Measurements from ENCODE around the gene DGCR6.
A peak's percentile ranks its signal among the peaks of the same experiment; 100 is the strongest.
"Not testable (repeated sequence)": the region's sequence is repeated elsewhere in the genome, so short reads cannot be mapped to it uniquely, and the experiment has no call there.

Gene DGCR6

DNA sequence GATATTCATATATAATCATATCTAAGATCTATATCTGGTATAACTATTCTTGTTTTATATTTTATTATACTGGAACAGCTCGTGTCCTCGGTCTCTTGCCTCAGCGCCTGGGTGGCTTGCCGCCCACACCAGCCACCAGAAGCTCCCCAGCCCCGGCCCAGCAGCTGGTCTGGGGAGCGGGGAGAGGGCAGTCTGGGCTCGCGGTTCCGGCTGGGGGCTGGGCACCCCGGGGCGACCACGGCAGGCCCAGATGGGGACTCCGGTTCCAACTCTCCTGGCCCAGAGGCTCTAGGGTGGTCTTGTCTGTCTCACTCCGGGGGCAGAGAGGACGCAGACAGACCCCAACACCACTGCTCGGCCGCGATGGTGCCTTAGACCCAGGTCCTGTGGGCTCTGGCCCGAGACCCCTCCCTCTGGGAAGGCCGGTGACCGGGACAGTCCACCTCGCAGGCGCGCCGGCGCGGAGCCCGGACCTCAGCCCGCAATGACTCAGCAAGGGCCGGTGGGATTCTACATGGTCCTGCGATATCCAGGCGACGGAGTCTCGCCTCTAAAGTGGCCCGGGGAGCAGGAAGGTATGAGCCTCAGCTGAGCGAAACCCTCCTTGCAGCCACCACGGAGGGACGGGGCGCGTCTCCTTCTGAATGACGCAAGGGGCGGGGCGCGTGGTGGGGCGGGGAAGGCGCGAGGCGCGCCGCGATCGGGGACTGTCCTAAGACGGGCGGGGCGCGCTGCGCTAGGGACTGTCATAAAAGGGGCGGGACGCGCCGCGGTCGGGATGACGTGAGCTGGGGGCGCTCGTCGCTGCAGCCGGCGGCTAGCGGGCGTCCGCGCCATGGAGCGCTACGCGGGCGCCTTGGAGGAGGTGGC lies at the start of gene DGCR6:
DGCR6 (plus strand) TSS at position 781 of the 870 bp plus-strand sequence; CDS start at position 836, 55 bp downstream.
- DNase-seq (ENCODE audit: low read depth in 3 of 3) = no peak

GRCh38 chr22:18859314-18859713 lies 46.8 kb upstream of the DGCR6 start:
- not testable (repeated sequence) for DNase-seq (ENCODE audit: low read depth in 3 of 3)

GRCh38 chr22:18881260-18881659 lies 24.9 kb upstream of the DGCR6 start:
- DNase-seq (ENCODE audit: low read depth in 3 of 3) = peak in 2 of 3 donors; percentile 37 to 44

- not testable (repeated sequence) for DNase-seq (ENCODE audit: low read depth in 3 of 3)
These were observed 21.7 kb upstream of the DGCR6 start for GRCh38 chr22:18884465-18884864.

GRCh38 chr22:18888115-18888514 lies 18.0 kb upstream of the DGCR6 start:
- no peak for DNase-seq (ENCODE audit: low read depth in 3 of 3)

DNA sequence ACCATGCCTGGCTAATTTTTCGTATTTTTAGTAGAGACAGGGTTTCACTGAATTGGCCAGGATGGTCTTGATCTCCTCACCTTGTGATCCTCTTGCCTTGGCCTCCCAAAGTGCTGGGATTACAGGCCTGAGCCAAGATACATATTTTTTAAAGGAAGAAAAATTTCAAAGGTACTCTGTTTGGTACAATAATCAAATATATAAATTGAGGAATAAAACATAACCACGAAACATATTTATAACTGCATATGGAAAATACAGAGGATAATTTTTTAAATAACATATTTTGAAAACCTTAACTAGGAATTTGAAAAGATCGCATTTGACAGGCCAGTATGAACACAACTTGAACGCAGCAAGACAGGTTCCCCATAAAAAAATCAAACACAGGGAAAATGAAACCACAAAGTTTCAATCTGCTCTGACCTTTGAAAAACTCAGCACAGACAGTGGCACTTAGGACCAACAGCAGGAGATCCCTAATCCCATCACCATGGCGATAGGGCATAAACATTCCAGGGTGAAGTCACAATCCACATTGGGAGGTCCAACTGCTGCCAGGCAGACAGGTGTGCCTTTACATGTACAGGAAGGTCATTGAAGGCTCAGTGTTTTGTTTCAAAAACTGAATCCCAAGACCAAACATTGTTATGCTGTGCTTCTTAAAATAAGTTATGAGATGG lies 15.5 kb upstream of the DGCR6 start:
- DNase-seq (ENCODE audit: low read depth in 3 of 3) = not testable (repeated sequence)

DNA sequence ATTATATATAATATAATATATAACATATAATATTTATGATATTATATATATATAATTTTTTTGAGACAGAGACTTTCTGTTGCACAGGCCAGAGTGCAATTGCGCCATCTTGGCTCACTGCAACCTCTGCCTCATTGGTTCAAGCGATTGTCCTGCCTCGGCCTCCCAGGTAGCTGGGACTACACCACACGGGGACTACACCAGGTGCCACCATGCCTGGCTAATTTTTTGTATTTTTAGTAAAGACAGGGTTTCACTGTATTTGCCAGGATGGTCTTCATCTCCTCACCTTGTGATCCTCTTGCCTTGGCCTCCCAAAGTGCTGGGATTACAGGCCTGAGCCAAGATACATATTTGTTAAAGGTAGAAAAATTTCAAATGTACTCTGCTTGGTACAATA lies 12.3 kb upstream of the DGCR6 start:
- not testable (repeated sequence) for DNase-seq (ENCODE audit: low read depth in 3 of 3)

GRCh38 chr22:18896037-18896657 lies 10.0 kb upstream of the DGCR6 start:
- DNase-seq (ENCODE audit: low read depth in 3 of 3) = peak in 2 of 3 donors; percentile 1 to 17

GRCh38 chr22:18906410-18906745 lies 258 bp downstream of the DGCR6 start:
- DNase-seq (ENCODE audit: low read depth in 3 of 3) = not testable (repeated sequence)

- no peak for DNase-seq (ENCODE audit: low read depth in 3 of 3)
These were observed 776 bp downstream of the DGCR6 start for GRCh38 chr22:18906896-18907295.

GRCh38 chr22:18909556-18909955 lies 3.4 kb downstream of the DGCR6 start:
- DNase-seq (ENCODE audit: low read depth in 3 of 3) = no peak

DNA sequence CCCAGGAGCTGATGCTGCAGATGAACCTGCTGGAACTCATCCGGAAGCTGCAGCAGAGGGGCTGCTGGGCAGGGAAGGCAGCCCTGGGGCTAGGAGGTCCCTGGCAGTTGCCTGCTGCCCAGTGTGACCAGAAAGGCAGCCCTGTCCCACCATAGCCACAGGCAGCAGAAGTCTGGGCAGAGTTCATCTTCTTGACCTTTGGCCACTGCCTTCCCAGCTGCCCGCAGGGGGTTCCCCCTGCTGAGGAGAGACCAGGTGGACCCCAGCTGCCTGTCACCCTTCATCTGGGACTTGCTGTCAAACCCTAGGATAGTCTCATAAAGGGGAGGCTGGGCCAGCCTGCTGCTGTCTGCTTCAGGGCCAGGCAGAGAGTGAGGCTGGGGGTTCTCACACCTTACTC lies 5.4 kb downstream of the DGCR6 start:
- DNase-seq (ENCODE audit: low read depth in 3 of 3) = not testable (repeated sequence)

- DNase-seq (ENCODE audit: low read depth in 3 of 3) = not testable (repeated sequence)
These were observed 6.3 kb downstream of the DGCR6 start for GRCh38 chr22:18912264-18912946.

GRCh38 chr22:18914558-18914957 lies 8.4 kb downstream of the DGCR6 start:
- DNase-seq (ENCODE audit: low read depth in 3 of 3) = not testable (repeated sequence)

DNA sequence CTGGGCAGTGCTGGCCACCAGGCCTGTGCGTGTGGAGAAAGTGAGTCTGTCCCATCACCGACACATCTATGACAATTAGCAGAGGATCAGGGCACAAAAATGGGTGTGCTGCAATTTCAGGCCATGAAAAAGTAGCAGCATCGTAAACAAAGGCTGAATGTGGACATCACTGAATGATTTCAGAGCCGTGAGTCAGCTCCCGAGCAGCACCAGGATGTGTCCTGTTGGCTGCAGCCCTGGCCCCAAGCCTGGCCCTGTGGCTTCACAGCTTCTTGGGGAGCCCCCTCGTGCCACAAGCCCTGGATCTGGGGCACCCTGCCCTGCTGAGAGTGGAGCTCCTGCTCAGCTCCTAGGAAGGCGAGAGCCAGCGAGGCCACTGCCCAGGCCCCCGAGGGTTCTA lies 9.4 kb downstream of the DGCR6 start:
- not testable (repeated sequence) for DNase-seq (ENCODE audit: low read depth in 3 of 3)

DNA sequence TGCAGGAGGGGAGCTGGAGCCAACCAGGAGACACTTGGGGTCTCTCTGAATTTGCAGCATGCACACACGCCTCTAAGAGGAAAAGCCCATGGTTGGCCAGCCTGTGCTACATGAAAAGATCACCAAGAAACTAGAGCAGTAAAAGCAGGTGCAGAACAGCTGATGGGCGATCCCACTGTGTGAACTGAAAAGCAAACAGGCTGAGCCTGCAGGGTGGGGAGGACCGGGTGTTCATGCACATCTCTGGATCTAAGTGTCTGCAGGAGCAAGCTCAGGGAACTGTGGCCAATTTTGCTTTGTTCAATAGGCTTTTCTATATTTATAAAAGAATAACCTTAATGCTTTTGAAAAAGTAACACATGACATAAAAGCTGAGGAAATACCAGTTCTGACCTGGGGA lies 11.7 kb downstream of the DGCR6 start:
- not testable (repeated sequence) for DNase-seq (ENCODE audit: low read depth in 3 of 3)

DNA sequence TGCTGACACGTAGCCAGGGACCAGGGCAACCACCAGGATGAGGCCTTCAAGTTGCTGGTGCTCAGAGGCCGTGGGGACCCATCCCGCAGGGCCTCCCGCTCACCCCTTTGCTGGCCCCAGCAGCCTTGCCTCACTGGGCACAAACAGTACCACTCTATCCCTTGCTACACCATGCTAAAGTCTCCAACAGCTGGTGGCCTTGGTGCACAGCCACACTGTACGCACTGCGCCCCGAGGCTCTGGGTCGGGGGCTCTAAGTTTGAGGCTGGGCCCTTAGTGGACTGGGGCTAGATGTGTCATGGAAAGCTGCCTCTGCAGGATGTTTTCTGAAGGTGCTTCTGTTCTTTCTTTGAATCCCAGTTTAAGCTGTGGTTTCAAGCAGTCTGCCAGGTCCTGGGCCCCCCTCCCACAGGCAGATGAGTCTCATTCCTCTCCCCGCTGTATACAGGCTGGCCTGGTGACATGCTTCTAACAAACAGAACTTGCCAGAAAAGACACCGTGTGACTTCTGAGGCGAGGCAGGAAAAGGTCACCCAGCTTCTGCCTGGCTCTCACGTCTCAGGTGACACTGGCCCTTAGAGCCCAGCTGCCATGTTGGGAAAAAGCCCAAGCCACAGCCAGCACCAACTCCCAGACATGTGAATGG lies 14.3 kb downstream of the DGCR6 start:
- not testable (repeated sequence) for DNase-seq (ENCODE audit: low read depth in 3 of 3)

- DNase-seq (ENCODE audit: low read depth in 3 of 3) = no peak
These were observed 19.4 kb downstream of the DGCR6 start for GRCh38 chr22:18925368-18926064.

GRCh38 chr22:18927020-18927419 lies 20.9 kb downstream of the DGCR6 start:
- DNase-seq (ENCODE audit: low read depth in 3 of 3) = no peak

GRCh38 chr22:18927573-18927972 lies 21.5 kb downstream of the DGCR6 start:
- DNase-seq (ENCODE audit: low read depth in 3 of 3) = no peak

GRCh38 chr22:18929459-18929858 lies 23.3 kb downstream of the DGCR6 start:
- DNase-seq (ENCODE audit: low read depth in 3 of 3) = no peak
